NCI-H1930 (cell line): Measurements from ENCODE around the gene SPATS2.
"Not testable (repeated sequence)": the region's sequence is repeated elsewhere in the genome, so short reads cannot be mapped to it uniquely, and the experiment has no call there.

Experiments used
- DNase-seq, 2 experiments: peaks; one replicate each; lab custom pipeline; 2025; lab: John Stamatoyannopoulos, UW

SPATS2 gene

DNA sequence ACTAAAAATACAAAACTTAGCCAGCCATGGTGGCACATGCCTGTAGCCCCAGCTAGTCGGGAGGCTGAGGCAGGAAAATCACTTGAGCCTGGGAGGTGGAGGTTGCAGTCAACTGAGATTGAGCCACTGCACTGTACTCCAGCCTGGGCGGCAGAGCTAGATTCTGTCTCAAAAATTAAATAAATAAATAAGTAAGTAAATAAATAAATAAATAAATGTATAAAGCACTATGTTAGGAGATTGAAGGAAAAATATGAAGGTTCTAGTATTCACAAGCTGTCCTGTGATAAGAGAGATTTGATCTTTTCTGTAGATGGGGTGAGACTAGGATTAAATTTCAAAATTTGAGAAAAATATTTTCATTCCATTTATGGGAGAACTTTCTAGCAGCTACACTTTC is 14.9 kb upstream of the SPATS2 start:
- no peak for DNase-seq

DNA sequence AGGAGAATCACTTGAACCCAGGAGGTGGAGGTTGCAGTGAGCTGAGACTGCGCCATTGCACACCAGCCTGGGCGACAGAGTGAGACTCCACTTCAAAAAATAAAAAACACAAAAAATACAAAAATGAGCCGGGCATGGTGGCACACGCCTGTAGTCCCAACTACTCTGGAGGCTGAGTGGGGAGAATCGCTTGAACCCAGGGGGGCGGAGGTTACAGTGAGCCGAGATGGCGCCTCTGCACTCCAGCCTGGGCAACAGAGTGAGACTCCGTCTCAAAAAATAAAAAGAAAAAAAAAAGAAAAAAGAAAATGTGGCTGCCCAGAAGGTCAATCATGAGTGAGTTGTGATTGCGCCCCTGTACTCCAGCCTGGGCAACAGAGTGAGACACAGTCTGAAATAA is 11.3 kb upstream of the SPATS2 start:
- no peak for DNase-seq

DNA sequence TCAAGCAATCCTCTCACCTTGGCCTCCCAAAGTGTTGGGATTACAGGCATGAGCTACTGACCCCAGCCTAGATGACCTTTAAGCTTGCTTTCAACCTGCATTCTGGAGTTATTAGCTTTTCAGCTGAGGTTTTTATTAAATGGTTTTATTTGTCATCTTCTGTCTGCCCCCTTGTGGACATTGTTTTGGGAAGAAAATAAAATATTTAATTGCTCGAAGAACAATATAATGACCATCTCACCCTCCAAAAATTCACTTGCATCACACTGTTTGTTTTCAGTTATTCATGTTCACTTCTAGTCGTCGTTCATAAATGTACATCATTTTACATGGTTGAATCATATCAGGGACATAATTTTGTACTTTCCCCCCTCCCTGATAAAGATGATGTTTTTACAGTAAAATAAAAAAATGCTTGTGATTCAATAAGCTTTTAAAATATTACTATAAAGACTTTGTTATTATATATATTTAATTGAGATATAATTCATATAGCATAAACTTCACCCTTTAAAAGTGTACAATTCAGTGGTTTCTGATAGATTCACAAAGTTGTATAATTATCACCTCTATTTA is 10.1 kb upstream of the SPATS2 start:
- no peak for DNase-seq

DNA sequence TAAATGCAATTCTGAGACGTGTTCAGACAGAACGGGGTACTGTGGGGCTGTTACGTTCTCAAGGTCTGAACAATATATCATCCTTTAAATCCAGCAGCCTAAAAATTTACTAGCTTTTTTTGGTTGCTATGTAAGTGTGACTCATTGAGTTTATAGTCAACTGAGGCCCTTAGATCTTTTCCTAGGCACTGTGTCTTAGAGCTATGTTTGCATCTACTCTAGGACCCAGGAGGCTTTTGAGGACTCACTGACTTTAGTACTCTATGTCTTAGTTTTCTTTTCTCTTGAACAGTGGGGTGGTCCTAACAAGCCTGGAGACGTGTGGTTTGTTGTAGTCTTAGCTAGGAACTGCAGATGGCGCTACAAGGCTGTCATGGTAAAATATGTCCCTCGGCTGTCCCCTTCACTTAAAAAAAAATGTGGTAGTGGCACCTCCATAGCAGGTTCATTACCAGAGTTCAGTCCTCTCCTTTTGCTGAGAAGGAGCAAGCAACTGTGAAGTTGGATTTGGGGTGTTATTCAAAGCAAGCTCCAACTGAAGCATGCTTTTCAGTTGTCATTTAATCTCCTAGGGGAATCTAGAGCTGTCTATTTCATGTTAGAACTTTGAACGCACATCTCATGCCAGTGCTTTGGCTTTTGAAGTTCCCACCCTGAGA is 8.7 kb upstream of the SPATS2 start:
- DNase-seq, result peak; percentile 33 to 67

DNA sequence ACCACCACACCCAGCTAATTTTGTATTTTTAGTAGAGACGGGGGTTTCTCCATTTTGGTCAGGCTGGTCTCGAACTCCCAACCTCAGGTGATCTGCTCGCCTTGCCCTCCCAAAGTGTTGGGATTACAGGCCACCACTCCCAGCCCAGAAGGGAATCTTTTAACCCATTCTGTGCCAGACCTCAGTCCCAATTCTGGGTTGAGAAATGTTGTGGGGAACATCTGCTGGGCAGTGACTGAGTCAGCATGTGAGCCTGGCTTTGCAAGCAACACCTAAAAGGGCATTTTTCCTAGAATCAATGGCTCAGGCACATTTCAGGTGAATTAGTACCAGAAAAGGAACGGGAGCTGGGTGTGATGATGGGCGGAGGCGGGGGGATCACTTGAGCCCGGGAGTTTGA is 7.6 kb upstream of the SPATS2 start:
- no peak for DNase-seq

DNA sequence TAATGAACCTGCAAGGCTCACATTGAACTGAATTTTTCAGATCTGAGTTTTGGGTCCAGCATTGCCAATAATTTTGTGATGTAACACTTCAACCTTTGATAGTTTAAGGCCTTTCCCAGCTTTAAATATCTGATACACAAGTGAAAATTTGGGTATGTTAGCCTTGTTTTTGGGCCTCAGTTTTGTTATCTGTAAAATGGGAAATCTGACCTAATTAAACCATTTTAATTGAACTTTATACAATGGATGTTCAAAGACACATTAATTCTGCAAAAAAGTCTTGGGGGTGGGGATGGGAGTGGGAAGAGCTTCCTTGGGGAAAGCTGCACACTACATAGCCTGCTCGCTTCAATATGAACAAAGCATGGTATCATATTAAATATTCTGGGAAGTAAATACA is 5.2 kb upstream of the SPATS2 start:
- no peak for DNase-seq

DNA sequence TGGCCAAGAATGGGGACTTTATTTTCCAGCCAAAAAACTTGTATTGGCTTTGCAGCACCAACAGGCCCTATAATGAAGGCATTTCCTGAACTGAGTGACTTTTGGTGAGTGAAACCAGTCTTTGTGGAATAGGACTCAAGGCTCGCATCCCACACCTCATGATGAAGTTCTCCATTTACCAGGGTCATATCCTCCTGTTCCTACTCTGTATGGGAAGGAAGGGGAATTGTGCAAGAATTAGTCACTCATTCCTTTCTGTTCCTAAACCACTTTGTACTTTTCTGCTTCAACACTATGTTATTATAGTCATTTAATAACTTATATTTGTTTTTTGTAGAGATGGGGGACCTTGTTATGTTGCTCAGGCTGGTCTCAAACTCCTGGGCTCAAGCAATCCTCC is 2.3 kb upstream of the SPATS2 start:
- DNase-seq, result no peak

DNA sequence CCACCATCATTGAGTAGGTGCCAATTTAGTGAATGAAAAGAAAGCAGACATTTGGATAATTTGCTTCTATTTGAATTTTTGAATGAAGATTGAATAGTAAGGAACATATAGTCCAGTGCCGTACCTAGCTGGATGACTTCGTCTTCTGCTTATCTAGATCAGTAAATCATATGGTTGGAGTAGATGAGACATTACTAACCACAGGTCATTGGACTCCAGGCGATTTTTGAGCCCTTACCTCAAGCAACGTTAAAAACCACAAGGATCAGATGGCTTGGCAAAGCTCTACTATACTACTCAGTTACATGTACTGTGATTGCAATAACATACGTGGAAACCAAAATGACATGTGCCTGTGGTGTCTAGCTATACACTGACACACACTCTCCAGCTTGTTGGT is 1.7 kb upstream of the SPATS2 start:
- no peak for DNase-seq

DNA sequence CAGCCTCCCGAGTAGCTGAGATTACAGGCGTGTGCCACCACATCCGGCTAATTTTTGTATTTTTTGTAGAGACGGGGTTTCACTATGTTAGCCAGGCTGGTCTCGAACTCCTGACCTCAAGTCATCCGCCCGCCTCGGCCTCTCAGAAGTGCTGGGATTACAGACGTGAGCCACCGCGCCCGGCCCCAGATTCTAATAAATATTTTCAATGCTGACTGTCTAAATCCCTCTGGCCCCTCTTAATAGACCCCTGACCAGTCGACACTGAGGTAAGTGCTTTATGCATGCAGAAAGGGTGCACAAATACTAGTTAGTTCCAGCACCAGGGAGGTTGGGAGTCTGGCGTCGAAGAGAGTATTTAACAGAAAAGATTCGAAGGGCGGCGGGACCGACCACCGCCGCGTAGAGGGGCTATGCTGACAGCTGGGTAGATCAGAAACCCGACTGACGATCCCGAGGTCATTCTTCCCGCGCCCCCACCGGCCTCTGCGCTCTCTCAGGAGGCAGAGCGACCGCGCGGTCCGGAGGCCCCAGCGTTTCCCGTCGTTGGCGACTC is 1.1 kb upstream of the SPATS2 start:
- no peak for DNase-seq

DNA sequence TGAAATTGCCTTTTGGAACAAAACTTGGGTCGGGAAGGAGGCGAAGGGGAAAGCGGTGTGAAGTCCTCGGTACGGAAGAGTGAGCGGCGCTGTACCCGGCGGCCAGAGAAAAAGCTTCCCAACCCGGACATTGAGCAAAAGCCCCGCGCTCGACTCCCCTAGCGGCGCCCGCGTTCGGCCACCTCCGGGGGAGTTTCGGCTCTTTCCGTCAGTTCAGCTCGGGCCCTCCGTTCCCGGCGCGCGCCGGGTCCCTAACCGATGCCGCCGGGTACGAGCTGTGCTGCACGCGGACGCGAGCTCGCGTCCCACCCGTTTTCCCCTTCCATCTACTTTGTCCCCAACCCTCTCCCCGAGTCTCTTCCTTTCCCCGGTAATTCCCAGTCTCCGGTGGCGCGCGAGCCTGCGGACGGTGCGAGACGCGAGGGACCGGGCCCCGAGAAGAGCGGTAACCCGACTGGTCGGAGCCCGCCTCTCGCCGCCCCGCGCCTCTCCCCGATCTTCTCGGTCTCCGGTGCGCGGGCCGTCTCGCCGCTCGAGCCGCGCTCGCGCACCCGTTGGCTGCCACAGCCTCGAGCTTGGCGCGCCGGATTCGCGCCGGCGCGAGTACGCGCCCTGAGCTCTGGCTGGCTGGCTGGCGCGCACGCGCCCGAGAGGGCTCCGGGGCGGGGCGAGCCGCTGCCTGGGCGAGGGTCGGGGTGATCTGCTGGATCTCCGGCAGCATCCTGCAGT is 446 bp upstream of the SPATS2 start:
- peak; percentile 85 to 88 for DNase-seq

DNA sequence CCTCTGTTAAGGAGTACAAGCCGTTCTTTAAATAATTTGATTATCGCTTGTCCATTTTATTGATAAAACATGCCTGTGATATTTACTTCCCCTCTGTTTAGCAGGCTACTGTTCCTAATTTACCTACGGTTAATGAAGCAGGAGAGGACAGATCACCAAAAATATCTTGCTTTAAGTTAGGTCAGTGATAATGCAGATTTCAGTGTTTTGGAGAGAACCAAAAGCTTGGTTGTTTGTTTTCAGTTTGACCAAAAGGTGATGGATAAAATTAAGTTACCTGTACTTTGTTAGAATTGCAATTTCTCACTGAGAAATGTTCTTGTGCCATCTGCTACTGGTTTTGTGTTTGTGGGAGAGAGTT is 958 bp downstream of the SPATS2 start:
- DNase-seq, result no peak

DNA sequence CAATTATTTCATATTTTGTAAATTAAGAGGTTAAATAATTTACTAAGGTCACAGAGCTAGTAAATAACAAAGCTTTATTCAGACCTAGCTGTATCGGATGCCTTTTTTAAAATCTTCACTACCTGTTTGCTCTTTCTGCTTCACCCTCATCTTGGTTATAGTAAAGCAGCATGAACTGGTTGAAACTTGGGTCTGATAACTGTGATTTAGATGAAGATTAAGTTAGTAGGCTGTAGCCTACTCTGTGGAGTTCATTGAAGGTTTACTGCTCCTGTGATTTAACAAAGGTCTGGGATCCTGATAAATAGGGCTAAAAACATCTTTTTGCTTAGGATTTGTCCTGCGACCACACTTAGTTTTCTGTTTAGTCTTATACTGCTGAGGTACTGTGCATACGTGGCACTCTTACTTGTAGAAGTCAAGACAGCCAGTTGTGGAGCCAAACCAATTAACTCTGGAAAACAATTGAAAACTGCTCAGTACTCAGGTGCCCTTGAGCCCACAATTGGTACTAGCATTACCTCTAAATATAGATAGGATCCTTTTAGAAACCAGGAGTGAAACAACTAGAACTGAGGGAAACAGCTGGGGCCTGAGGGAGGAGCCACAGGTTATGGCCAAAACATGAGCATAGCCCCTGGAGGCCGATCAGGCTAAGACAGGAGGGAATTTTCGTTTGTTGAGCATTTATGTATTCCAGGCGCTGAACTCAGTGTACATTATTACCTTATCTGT is 2.3 kb downstream of the SPATS2 start:
- no peak for DNase-seq

DNA sequence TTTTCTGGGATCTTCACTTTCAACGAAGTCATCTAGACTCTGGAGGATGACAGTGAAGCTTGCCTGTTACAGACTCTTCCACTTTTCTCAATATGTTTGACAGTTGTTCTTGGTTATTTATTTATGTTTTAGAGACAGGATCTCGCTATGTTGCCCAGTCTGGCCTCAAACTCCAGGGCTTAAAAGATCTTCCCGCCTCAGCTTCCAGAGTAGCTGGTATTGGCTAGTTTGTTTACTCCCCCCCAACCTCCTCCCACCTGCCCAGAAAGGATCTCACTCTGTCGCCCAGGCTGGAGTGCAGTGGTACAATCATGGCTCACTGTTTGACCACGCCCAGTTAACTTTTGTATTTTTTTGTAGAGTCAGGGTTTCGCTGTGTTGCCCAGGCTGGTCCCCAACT is 3.3 kb downstream of the SPATS2 start:
- DNase-seq, result no peak

DNA sequence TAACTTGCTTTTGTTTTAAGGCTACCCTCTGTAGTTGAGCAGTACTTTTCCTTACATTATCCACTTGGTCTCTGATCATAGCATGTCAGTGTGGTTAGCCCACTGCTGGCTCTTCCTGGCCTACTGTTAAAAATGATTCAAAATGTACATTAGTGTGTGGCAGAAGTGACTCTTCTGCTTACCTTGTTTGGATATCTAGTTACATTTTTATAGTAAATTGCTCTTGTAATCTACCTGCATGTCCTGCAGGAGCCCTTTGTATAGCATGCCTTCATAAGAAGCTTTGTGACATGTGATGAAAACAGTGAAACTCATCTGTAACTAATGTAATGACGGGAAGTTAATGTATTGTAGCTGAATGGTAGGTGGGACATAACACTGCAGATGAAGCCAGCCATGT is 8.1 kb downstream of the SPATS2 start:
- no peak for DNase-seq

DNA sequence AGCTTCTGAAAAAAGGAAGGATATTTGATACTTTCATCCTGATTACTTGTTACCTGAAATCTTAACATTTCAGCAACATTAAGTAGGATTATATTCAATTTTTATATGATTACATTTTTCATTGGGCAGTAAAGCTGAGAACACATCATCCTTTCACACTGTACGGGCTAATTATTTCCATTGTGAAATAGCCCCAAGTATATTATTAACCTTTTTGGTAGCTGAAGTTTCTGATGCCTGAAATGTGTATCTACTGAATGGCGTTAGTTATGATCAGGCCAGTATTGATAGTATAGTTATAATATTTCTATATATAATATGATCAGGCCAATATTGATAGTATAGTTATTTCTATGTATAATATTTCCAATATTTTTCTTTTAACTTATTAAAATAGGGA is 10.1 kb downstream of the SPATS2 start:
- no peak for DNase-seq

DNA sequence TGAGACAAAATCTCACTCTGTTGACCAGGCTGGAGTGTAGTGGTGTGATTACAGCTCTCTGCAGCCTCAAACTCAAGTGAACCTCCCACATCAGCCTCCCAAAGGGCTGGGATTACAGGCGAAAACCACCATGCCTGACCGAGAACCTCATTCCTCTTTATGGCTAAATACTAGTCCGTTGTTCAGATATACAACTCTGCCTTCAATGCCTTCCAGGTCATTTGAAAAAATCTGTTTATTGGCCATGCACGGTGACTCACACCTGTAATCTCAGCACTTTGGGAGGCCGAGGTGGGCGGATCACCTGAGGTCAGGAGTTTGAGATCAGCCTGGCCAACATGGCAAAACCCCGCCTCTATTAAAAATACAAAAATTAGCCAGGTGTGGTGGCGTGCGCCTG is 12.9 kb downstream of the SPATS2 start:
- not testable (repeated sequence) for DNase-seq

DNA sequence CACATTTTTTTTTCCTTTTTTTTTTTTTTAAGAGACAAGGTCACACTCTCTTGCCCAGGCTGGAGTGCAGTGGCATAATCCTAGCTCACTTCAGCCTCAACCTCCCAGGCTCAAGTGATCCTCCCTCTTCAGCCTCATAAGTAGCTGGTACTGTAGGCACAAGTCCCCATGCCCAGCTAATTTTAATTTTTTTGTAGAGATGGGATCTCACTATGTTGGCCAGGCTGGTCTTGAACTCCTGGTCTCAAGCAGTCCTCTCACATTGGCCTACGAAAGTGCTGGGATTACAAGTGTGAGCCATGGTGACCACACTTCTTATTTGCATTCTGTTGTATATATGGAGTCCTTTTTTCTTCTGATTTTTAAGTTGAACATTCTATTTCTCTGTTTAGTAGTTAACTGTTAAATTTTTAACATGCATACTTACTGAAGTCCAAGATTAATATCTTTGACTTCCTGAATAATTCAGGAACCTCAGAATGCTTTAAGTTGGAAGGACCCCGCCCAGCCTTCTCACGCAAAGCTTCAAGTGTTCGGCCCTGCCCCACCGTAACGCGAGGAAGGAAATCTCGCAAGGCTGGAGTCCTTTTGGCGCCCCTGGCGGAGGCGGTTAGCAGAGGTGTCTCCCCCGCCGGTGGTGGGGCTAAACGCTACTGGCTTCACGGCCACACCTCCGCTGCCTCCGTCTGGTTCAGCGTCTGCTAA is 21.6 kb downstream of the SPATS2 start:
- no peak for DNase-seq

DNA sequence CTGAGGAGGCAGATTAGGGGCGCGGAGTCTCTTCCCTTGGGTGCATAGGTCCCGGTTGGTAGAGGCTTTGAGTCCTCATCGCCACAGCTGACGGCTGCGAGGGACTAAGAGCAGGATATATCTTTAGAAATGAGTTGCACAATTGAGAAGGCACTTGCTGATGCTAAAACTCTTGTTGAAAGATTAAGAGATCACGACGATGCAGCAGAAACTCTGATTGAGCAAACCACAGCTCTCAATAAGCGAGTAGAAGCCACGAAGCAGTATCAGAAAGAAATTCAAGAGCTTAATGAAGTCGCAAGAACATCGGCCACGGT is 22.1 kb downstream of the SPATS2 start:
- no peak for DNase-seq

DNA sequence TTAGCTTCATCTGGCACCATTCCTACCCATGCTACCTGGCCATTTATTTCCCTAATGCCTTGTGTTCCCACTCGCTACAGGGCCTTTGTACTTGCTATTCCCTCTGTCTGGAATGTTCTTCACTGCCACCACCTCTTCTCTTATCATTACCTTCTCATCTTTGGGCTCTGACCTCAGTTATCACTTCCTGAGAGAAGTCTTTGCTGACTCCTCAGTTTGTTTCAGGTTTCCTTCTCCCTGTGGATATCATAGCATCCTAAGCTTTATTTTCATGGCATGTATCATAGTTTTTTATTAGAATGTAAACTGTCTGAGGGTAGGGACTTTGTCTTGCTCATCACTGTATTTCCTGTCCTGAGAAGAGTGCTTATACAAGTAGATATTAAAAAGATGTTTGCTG is 29.7 kb downstream of the SPATS2 start:
- no peak for DNase-seq

DNA sequence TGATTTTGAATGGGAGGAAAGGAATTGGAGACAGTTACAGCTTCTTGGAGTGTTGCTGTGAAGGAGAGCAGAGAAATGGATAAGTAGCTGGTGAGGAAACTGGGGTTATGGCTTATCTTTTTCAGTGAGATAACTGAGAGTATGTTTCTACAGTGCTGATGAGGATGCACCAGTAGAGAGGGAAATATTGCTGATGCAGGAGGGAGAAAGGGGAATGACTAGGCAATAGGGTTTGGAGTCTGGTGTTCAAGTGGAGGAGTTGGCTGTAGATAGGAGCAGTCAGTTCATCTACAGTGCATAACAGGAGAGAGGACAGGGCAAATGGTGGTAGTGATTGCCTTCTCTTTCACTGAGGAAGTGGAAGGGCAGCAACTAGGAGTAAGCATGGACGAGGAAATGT is 33.0 kb downstream of the SPATS2 start:
- no peak for DNase-seq

DNA sequence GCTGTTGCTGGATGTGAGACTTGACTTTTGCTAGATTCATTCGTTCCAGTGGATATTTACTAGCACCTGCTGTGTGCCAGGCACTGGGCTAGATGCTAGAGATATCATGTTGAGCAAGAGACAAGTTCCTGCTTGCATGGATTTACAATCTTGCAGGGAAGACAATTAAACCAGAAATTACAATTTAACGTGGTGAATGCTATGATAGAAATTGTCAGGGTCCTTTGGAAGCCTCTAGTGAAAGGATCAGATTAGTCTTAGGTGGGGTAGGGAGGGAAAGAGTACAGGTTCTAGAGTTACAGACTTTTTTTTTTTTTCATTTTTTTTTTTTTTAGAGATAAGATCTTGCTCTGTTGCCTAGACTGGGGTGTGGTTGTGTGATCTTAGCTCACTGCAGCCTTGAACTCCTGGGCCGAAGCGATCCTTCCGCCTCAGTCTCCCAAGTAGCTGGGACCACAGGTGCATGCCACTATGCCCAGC is 36.7 kb downstream of the SPATS2 start:
- no peak for DNase-seq

DNA sequence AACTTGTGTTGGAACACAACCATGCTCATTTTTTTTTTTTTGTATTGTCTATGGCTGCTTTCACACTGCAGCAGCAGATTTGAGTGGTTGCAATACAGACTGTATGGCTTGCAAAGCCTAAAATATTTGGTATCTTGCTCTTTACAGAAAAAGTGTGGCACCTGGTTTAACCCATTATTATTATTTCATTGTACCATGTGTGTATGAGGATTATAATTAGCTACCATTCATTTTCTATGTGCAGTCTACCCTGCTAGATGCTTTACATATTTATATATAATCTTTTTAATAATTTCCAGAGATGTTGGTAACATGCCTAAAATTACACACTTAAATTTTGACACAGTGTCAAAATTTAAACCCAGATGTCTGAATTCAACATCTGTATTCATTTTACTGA is 37.7 kb downstream of the SPATS2 start:
- no peak for DNase-seq
